ENCODE measurements around the gene FSTL1. TPM values are rescaled to one million over a fixed set of nuclear protein-coding genes. Genes with fewer than 3 reads are reported as not detected.

The FSTL1 gene
- total and polyA plus RNA-seq, 2 donors (not counting 1 experiment from before 2014, with no cell fraction given): 0.15 TPM; not detected in 1

- Histone ChIP-seq H3K36me3 (replicated peaks in 1 of 2; ENCODE audit: control extremely low read depth in 1 of 2, control insufficient read depth in 1 of 2, extremely low read depth in 1 of 2, insufficient read depth in 2 of 2, low read length in 1 of 2) (no peaks in the 10 kb centered on the region), H3K4me3 (ENCODE audit: control extremely low read depth in 1 of 5, extremely low read depth in 1 of 5, insufficient read depth in 1 of 5, low read depth in 2 of 5, low read length in 4 of 5) (no peak overlapping the region), H3K79me2 (ENCODE audit: control insufficient read depth, insufficient read depth, low read length) (no peaks in the 10 kb centered on the region), H2AFZ (ENCODE audit: insufficient read depth, low read depth, low read length, poor library complexity, severe bottlenecking) (no peak overlapping the region), H3K27ac (ENCODE audit: low read length in 2 of 2) (no peak overlapping the region), H3K9me3 (ENCODE audit: control extremely low read depth in 1 of 3, control insufficient read depth in 2 of 3, insufficient read depth in 1 of 3, low read length in 2 of 3) (no peaks in the 10 kb centered on the region), H3K4me1 (ENCODE audit: control insufficient read depth in 2 of 2, insufficient read depth in 2 of 2, low read length in 2 of 2) (no peaks in the 10 kb centered on the region), H4K20me1 (ENCODE audit: control insufficient read depth, insufficient read depth, low read length, poor library complexity, severe bottlenecking) (no peaks in the 10 kb centered on the region), H3K27me3 (replicated peaks in 1 of 4; ENCODE audit: control extremely low read depth in 1 of 4, control insufficient read depth in 3 of 4, insufficient read depth in 4 of 4, low read length in 3 of 4) (peaks cover 0 to 6% (median 2%) of the 10 kb centered on the region in 4 experiments), H3K4me2 (replicated peaks; ENCODE audit: low read depth, low read length, poor library complexity, severe bottlenecking) (no peak overlapping the region), H3K9ac (ENCODE audit: low read length) (no peak overlapping the region)
- DNase-seq (no peak), ATAC-seq (ENCODE audit: low read depth) (no peak)
- intact Hi-C loops (cut with micrococcal nuclease): no loop called here
- Mint-ChIP-seq H3K4me1 (no peaks in the 10 kb centered on the region), H3K9me3 (ENCODE audit: insufficient read depth) (no peaks in the 10 kb centered on the region), H3K4me3 (no peak overlapping the region), H3K27ac (no peak overlapping the region), H3K27me3 (peaks cover 43% of the 10 kb centered on the region)
- 100% methylated on average over 1 of the region's 2 CpGs for WGBS (ENCODE audit: insufficient coverage)
- ChIA-PET CTCF (no interaction called here), POLR2A (no interaction called here)
- no peak for TF ChIP-seq CTCF (IDR thresholded peaks at IDR 0.05)
- TF ChIP-seq EZH2 (IDR thresholded peaks at IDR 0.05; ENCODE audit: borderline replicate concordance, insufficient read depth, low read depth, low read length, poor library complexity, severe bottlenecking): no peak
These were observed 38.6 kb upstream of the FSTL1 start for GRCh38 chr3:120489421-120489820.

GRCh38 chr3:120488296-120488695, 37.5 kb upstream of the FSTL1 start:
- CTCF ChIA-PET: no interaction called here
- Histone ChIP-seq H3K9me3 (ENCODE audit: control extremely low read depth in 1 of 3, control insufficient read depth in 2 of 3, insufficient read depth in 1 of 3, low read length in 2 of 3) (no peaks in the 10 kb centered on the region), H3K79me2 (ENCODE audit: control insufficient read depth, insufficient read depth, low read length) (no peaks in the 10 kb centered on the region), H3K36me3 (replicated peaks in 1 of 2; ENCODE audit: control extremely low read depth in 1 of 2, control insufficient read depth in 1 of 2, extremely low read depth in 1 of 2, insufficient read depth in 2 of 2, low read length in 1 of 2) (no peaks in the 10 kb centered on the region), H3K4me1 (ENCODE audit: control insufficient read depth in 2 of 2, insufficient read depth in 2 of 2, low read length in 2 of 2) (no peaks in the 10 kb centered on the region), H2AFZ (ENCODE audit: insufficient read depth, low read depth, low read length, poor library complexity, severe bottlenecking) (no peak overlapping the region), H4K20me1 (ENCODE audit: control insufficient read depth, insufficient read depth, low read length, poor library complexity, severe bottlenecking) (no peaks in the 10 kb centered on the region), H3K4me2 (replicated peaks; ENCODE audit: low read depth, low read length, poor library complexity, severe bottlenecking) (no peak overlapping the region), H3K27me3 (replicated peaks in 1 of 4; ENCODE audit: control extremely low read depth in 1 of 4, control insufficient read depth in 3 of 4, insufficient read depth in 4 of 4, low read length in 3 of 4) (peaks cover 0 to 6% (median 2%) of the 10 kb centered on the region in 4 experiments), H3K4me3 (ENCODE audit: control extremely low read depth in 1 of 5, extremely low read depth in 1 of 5, insufficient read depth in 1 of 5, low read depth in 2 of 5, low read length in 4 of 5) (no peak overlapping the region), H3K27ac (ENCODE audit: low read length in 2 of 2) (no peak overlapping the region), H3K9ac (ENCODE audit: low read length) (no peak overlapping the region)
- WGBS (ENCODE audit: insufficient coverage): 87% methylated on average over 2 of the region's 3 CpGs
- H3K9me3 Mint-ChIP-seq (ENCODE audit: insufficient read depth): no peaks in the 10 kb centered on the region
- no peaks in the 10 kb centered on the region for H3K4me1 Mint-ChIP-seq
- H3K27ac Mint-ChIP-seq: no peak overlapping the region
- DNase-seq: no peak
- TF ChIP-seq CTCF (IDR thresholded peaks at IDR 0.05) (no peak), EZH2 (IDR thresholded peaks at IDR 0.05; ENCODE audit: borderline replicate concordance, insufficient read depth, low read depth, low read length, poor library complexity, severe bottlenecking) (no peak)
- H3K4me3 Mint-ChIP-seq: no peak overlapping the region
- peaks cover 40% of the 10 kb centered on the region for H3K27me3 Mint-ChIP-seq
- intact Hi-C loops (cut with micrococcal nuclease): no loop called here
- no peak for ATAC-seq (ENCODE audit: low read depth)
- POLR2A ChIA-PET: no interaction called here

Measured in B cell (primary cell).